ENCODE results near the gene IFNA21.
A peak's percentile ranks its signal among the peaks of the same experiment; 100 is the strongest.
"Not testable (repeated sequence)": the region's sequence is repeated elsewhere in the genome, so short reads cannot be mapped to it uniquely, and the experiment has no call there.

IFNA21 gene

DNA sequence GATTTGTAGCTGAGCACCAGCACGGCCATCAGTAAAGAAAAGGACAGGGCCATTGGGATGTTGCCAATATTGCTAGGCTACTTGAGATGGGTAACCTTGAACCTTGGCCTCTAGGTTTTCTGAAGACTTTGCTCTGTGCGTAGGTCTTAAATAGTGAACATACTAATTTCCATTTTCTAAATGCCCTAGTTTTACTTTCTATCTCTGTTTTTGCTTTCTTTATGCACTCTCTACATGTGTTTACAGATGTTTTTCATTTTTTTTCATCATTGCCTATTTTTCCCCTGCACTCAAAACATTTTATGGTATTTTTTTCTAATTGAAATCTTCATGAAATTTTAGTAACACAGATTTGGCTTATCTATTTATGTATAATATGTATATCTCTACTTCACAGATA, at the start of gene IFNA21:
TSS of gene IFNA21 (minus strand) at position 101 of the 400 bp plus-strand sequence. CDS start at position 53, 48 bp downstream.
- not testable (repeated sequence) for DNase-seq

- not testable (repeated sequence) for DNase-seq
Measured at GRCh38 chr9:21213411-21214326, 47.2 kb upstream of the IFNA21 start.

GRCh38 chr9:21212160-21212559, 45.7 kb upstream of the IFNA21 start:
- DNase-seq = not testable (repeated sequence)

- not testable (repeated sequence) for DNase-seq
Measured at GRCh38 chr9:21210782-21211181, 44.3 kb upstream of the IFNA21 start.

- DNase-seq = no peak
Measured at GRCh38 chr9:21210311-21210710, 43.9 kb upstream of the IFNA21 start.

GRCh38 chr9:21207043-21207442, 40.6 kb upstream of the IFNA21 start, which contains the start of gene IFNA10:
TSS of gene IFNA10 (minus strand) at chr9:21207143. CDS start at chr9:21207097, 46 bp downstream.
- not testable (repeated sequence) for DNase-seq

DNA sequence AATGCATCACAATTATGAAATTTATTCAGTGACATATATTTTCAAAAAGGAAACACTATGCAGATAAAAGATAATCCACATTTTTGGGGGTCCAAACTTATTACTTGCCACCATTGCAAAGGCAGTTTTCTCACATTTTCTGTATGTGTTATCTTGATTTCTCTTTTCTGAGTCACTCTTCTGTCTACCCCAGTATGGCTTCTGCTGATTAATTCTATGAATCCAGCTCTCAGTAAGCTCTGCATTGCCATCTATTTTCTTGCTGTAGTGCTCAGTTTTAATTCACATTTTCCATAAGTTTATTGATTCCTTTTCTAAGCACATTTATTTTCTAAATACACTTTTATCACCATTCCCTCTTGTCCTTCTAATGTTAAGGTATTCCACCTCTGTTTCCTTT, 38.7 kb upstream of the IFNA21 start:
- no peak for DNase-seq

DNA sequence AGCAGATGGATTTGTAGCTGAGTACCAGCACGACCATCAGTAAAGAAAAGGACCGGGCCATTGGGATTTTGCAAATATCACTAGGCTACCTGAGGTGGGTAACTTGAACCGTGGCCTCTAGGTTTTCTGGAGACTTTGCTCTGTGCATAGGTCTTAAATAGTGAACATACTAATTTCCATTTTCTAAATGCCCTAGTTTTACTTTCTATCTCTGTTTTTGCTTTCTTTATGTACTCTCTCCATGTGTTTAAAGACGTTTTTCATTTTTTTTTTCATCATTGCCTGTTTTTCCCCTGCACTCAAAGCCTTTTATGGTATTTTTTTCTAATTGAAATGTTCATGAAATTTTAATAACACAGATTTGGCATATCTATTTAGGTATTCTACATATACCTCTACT, 35.6 kb upstream of the IFNA21 start, which contains the start of gene IFNA7:
TSS of gene IFNA7 (minus strand) at position 101 of the 400 bp plus-strand sequence. CDS start at position 61, 40 bp downstream.
- DNase-seq = not testable (repeated sequence)

GRCh38 chr9:21194867-21195776, 28.7 kb upstream of the IFNA21 start:
- peak; percentile 24 to 31 for DNase-seq

DNA sequence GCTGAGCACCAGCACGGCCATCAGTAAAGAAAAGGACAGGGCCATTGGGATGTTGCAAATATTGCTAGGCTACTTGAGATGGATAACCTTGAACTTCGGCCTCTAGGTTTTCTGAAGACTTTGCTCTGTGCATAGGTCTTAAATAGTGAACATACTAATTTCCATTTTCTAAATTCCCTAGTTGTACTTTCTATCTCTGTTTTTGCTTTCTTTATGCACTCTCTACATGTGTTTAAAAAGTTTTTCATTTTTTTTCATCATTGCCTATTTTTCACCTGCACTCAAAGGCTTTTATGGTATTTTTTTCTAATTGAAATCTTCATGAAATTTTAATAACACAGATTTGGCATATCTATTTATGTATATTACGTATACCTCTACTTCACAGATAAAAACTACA, 21.0 kb upstream of the IFNA21 start, which contains the start of gene IFNA4:
TSS of gene IFNA4 (minus strand) at position 101 of the 400 bp plus-strand sequence. CDS start at position 45, 56 bp downstream.
- not testable (repeated sequence) for DNase-seq

DNA sequence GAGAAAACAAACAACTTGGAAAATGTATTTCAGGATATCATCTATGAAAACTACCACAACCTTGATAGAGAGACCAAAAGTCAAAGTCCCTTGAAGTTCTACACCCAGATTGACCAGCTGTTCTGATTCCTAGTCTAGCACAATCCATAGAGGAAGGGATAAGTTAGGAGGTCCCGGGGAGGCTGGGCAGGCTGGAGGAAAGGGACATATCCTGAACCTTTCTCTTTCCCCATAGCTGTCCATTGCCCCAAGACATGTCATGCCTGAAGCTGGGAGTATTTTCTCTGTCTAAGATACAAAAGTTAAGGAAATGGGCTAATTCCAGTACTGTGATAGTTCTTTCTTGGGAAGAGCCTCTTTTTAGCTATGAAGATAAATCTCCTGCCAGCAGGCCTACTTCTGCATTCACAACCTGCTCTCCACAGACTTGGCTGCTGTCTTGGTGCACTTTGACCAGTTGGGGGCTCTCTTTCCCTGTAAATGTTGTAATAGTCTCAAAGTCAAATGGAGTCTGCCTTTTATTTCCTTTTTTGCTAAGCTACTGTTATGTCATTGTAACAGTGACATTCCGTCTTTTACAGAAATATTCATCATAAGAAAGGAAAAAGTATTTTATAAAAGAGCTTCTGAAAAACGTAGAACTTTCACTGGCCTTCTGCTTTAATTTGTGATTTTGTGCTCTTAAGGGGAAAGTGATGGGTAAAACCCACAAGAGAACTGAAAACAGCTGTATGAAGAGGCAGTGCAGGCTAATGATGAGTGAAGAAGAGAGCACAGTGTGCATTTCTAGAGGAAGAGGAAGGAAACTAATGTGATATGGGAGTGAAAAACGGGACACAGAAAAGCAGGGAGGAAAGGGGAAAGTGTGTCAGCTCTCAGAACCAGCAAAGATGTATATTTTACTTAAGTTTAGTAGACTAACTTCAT, 16.6 kb upstream of the IFNA21 start:
- DNase-seq = peak in 1 of 2 donors; percentile 14

DNA sequence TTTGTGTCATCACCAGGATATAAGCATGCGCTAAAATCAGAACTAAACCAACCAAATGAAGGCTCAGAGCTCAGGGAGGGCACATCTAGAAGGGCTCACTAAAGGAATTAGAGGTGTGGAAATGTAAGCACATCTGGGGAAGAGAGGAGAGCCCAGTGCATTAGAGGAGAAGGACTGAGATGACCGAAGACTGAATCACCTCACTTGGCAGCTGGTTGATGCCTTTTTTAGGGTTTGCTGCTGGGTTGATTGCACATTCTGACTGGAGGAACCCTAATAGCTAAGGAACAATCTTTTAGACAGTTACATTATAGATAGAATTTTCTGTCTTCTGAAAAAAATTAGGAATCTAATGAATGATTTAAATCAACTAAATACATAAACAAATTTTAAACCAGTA, 8.2 kb upstream of the IFNA21 start:
- DNase-seq = no peak

- DNase-seq = no peak
Measured at GRCh38 chr9:21172156-21172555, 5.7 kb upstream of the IFNA21 start.

- no peak for DNase-seq
Measured at GRCh38 chr9:21171351-21171750, 4.9 kb upstream of the IFNA21 start.

DNA sequence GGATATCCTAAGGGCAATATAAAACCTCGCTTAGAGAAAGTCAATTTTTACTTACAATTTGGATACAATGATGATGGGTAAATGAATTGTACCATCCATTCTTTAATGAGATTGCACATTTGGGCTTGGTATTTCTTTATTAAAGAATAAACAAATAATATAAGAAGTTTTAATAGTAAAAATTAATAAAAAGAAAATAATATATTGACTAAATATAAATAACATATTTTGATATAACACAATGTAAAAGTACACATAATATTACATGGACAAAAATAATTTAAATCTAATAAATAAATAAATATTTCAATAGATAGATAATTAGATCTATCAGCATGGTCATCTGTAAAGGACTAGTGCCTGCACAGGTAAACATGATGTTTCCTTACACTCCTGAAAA, 944 bp downstream of the IFNA21 start:
- no peak for DNase-seq

DNA sequence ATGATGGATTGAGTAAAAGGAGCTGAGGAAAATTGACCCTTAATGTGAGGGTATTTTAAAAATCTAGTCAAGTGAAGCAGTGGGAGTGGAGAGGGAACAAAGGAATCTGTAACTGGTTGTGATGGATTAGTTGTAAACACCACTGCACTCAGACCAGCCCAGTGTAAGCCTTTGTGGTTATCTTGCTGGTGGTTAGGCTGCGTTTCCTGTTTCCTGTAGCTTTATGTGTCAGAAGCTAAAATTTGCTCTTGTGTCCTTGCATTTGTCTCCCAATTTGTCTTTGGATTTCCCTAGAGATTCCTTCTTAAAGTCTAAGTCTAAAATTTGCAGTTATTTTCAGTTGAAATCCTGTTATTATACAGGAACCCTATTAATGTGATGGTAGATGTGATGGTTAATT, 6.3 kb downstream of the IFNA21 start:
- DNase-seq = no peak

DNA sequence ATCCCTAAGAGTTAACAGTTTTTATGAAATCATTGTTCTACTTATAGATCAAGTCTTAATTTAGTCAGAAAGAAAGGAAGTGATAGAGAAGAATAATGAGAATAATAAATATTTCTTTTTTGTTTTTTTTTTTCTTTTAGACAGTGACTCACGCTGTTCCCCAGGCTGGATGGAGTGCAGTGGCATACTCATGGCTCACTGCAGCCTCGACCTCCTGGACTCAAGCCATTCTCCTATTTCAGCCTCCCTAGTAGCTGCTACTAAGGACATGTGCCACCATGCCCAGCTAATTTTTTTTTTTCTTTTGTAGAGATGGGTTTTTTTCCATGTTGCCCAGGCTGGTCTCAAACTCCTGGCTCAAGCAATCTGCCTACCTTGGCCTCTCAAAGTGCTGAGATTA, 11.0 kb downstream of the IFNA21 start:
- DNase-seq = no peak

GRCh38 chr9:21154018-21154608, 12.3 kb downstream of the IFNA21 start:
- no peak for DNase-seq

GRCh38 chr9:21153336-21154017, 13.0 kb downstream of the IFNA21 start:
- no peak for DNase-seq

GRCh38 chr9:21144603-21145002, 21.9 kb downstream of the IFNA21 start:
- DNase-seq = no peak

DNA sequence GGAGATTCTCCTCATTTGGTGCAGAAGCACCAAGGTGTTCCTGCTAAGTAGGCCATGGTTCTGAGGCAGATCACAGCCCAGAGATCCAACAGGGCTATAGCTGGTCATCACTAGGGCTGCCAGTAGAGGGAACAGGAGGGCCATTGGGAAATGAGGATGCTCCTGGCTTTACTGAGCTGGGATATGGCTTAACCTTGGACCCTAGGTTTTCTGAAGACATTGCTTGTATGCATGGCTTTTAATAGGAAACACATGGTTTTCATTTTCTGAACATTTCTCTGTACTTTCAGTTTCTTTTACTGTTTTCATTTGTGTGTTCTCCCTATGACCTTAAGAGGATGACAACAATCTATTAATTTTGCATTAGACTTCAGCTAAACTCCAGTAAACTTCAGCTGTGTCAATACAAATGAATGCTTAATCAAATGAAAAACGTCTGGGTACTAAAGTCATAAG, 25.0 kb downstream of the IFNA21 start, which contains the start of gene IFNW1:
TSS of gene IFNW1 (minus strand) at position 406 of the 456 bp plus-strand sequence. CDS start at position 144, 262 bp downstream.
- no peak for DNase-seq

Measured in stimulated activated CD4-positive, alpha-beta T cell treated with anti-CD3 and anti-CD28 coated beads, Interleukin-2, amount 100 ng/mL, for 48 hours (primary cell).